Tibial nerve (tissue), 4 donors: Measurements from ENCODE around the gene EIF5A. TPM values are rescaled to one million over a fixed set of nuclear protein-coding genes. Genes with fewer than 3 reads are reported as not detected.
A peak's percentile ranks its signal among the peaks of the same experiment; 100 is the strongest.

Experiments
- DNase-seq, 2 donors: peaks; one replicate each; pipeline ENCODE4 v3.0.0-alpha.2; 2019; ENCODE audit warnings: low spot score in 2 of 2
- H3K27ac ChIP-seq, 4 donors: fragments of 200-600 bp; sonication (generic) in 3 of 4; one replicate each; pipeline ENCODE4 v1.5.1; 2017 to 2019; ENCODE audit warnings: mild to moderate bottlenecking in 1 of 4
- H3K27me3 ChIP-seq, 2 donors: fragments of 200-600 bp; sonication (generic) in 1 of 2; one replicate each; pipeline versions ENCODE4 v1.5.1 to v1.6.0; 2017 to 2019
- H3K36me3 ChIP-seq, 3 donors: fragments of 200-600 bp; sonication (generic); one replicate each; pipeline ENCODE4 v1.5.1; 2018 to 2019
- H3K4me1 ChIP-seq, 4 donors: fragments of 200-600 bp; sonication (generic) in 3 of 4; one replicate each; pipeline ENCODE4 v1.5.1; 2017 to 2019
- H3K4me3 ChIP-seq, 4 donors: fragments of 200-600 bp; sonication (generic) in 3 of 4; one replicate each; pipeline ENCODE4 v1.5.1; 2017 to 2019; ENCODE audit warnings: mild to moderate bottlenecking in 1 of 4, moderate library complexity in 1 of 4
- H3K9me3 ChIP-seq, 4 donors: fragments of 200-600 bp; sonication (generic) in 3 of 4; one replicate each; pipeline ENCODE4 v1.5.1; 2017 to 2019
- CTCF ChIP-seq, 5 experiments: fragments of 200-600 bp in 3 of 5; fragments of 450-650 bp in 2 of 5; sonication (generic) in 3 of 5; IDR thresholded peaks; one replicate each; pipeline ENCODE4 v1.5.1; 2016 to 2019; ENCODE audit warnings: antibody characterized with exemption in 5 of 5, mild to moderate bottlenecking in 3 of 5, moderate library complexity in 2 of 5
- EP300 ChIP-seq, 2 donors: sonication (generic); formaldehyde crosslinking; IDR thresholded peaks; one replicate each; pipeline ENCODE4 v1.6.1; 2017; ENCODE audit warnings: antibody characterized with exemption in 2 of 2, mild to moderate bottlenecking in 1 of 2
- POLR2A ChIP-seq, 2 donors: fragments of 450-650 bp; IDR thresholded peaks; one replicate each; pipeline ENCODE4 v1.6.1; 2017; ENCODE audit warnings: antibody characterized with exemption in 2 of 2, mild to moderate bottlenecking in 2 of 2, moderate library complexity in 2 of 2
- WGBS, 2 donors: methylation state at CpG; one replicate each; pipeline ENCODE4 v1.1.5; 2018; 5-methylcytosine and 5-hydroxymethylcytosine counted together
- small RNA-seq: library from RNA; depleted of rRNA; stranded (forward); fragments of <200 nt; gene quantifications from one replicate; pipeline ENCODE3, GENCODE V24; 2016
- total RNA-seq, 4 donors: library from RNA; depleted of rRNA; stranded (reverse); fragments of >200 nt; gene quantifications; one replicate each; pipeline ENCODE4 v1.1.0, GENCODE V29; 2016

The EIF5A gene
- total RNA-seq, 4 donors from 2014 or later = 106 to 278 (median 132) TPM

GRCh38 chr17:7356072-7356549 is 48.7 kb downstream of the EIF5A start:
- no peaks in the 10 kb centered on the region for H3K9me3 ChIP-seq
- peak; percentile 58 to 79 for DNase-seq
- TF ChIP-seq CTCF (IDR thresholded peaks at IDR 0.05) (peak; percentile 78 to 93 (median 89)), POLR2A (IDR thresholded peaks at IDR 0.05) (no peak), EP300 (IDR thresholded peaks at IDR 0.05) (no peak)
- H3K4me1 ChIP-seq = peaks cover 0 to 56% (median 29%) of the 10 kb centered on the region in 4 donors
- WGBS, 2 donors = 5 to 10% methylated on average over 5 to 12 of the region's 12 CpGs
- H3K36me3 ChIP-seq = no peaks in the 10 kb centered on the region
- H3K4me3 ChIP-seq = peak overlapping the region in 3 of 4 donors; percentile 10 to 71 (median 26)
- peak overlapping the region; percentile 91 to 100 (median 96) for H3K27ac ChIP-seq
- no peaks in the 10 kb centered on the region for H3K27me3 ChIP-seq

GRCh38 chr17:7356756-7357155 is 49.3 kb downstream of the EIF5A start:
- no peaks in the 10 kb centered on the region for H3K36me3 ChIP-seq
- DNase-seq = no peak
- 29 to 34% methylated on average over 8 of the region's 8 CpGs for WGBS, 2 donors
- H3K27ac ChIP-seq = peak overlapping the region; percentile 91 to 100 (median 96)
- H3K4me1 ChIP-seq = peaks cover 0 to 56% (median 29%) of the 10 kb centered on the region in 4 donors
- no peaks in the 10 kb centered on the region for H3K27me3 ChIP-seq
- no peaks in the 10 kb centered on the region for H3K9me3 ChIP-seq
- TF ChIP-seq POLR2A (IDR thresholded peaks at IDR 0.05) (peak in 1 of 2 donors; percentile 38), CTCF (IDR thresholded peaks at IDR 0.05) (no peak), EP300 (IDR thresholded peaks at IDR 0.05) (peak; percentile 28 to 83)
- peak overlapping the region in 3 of 4 donors; percentile 10 to 71 (median 26) for H3K4me3 ChIP-seq

GRCh38 chr17:7357381-7357780 is 50.0 kb downstream of the EIF5A start:
- Histone ChIP-seq H3K27me3 (no peaks in the 10 kb centered on the region), H3K4me3 (no peak overlapping the region), H3K27ac (peak overlapping the region; percentile 91 to 100 (median 96)), H3K4me1 (peaks cover 0 to 54% (median 29%) of the 10 kb centered on the region in 4 donors), H3K9me3 (no peaks in the 10 kb centered on the region), H3K36me3 (no peaks in the 10 kb centered on the region)
- no peak for TF ChIP-seq EP300 (IDR thresholded peaks at IDR 0.05)
- TF ChIP-seq CTCF (IDR thresholded peaks at IDR 0.05) = no peak
- no peak for TF ChIP-seq POLR2A (IDR thresholded peaks at IDR 0.05)
- WGBS, 2 donors = 40 to 54% methylated on average over 2 of the region's 2 CpGs
- DNase-seq = no peak

- peaks cover 0 to 9% (median 3%) of the 10 kb centered on the region in 4 donors for H3K4me1 ChIP-seq
- no peaks in the 10 kb centered on the region for H3K36me3 ChIP-seq
- no peak overlapping the region for H3K4me3 ChIP-seq
- no peak overlapping the region for H3K27ac ChIP-seq
- H3K9me3 ChIP-seq = no peaks in the 10 kb centered on the region
- whole genome bisulfite sequencing, 2 donors = 54 to 76% methylated on average over 3 of the region's 3 CpGs
- H3K27me3 ChIP-seq = no peaks in the 10 kb centered on the region
- DNase-seq = no peak
- no peak for TF ChIP-seq POLR2A (IDR thresholded peaks at IDR 0.05)
- TF ChIP-seq CTCF (IDR thresholded peaks at IDR 0.05) = no peak
- no peak for TF ChIP-seq EP300 (IDR thresholded peaks at IDR 0.05)
These were observed 54.5 kb downstream of the EIF5A start for GRCh38 chr17:7361906-7362305.

Small RNA genes within 50 kb of the gene (small RNA-seq; reads per million reads assigned to genes)
- gene AC026954.2 (not detected), gene RF00019 (not detected)

Other genes starting within 250 kb of the EIF5A start
- 10 to 100 TPM in 2 of 4 donors, 1 to 10 TPM in 2; 2.2 to 19.8 (median 10.3) TPM for gene CLEC10A, start 227.4 kb upstream of the EIF5A start, total RNA-seq
- under 1 TPM in 1 of 4 donors, not detected in 3; 0.60 TPM for gene ASGR2, start 192.8 kb upstream of the EIF5A start, total RNA-seq
- gene ASGR1, start 128.3 kb upstream of the EIF5A start, total RNA-seq = 1 to 10 TPM in 1 of 4 donors, under 1 TPM in 2, not detected in 1; 0.21 to 1.5 (median 0.59) TPM
- 10 to 100 TPM in 3 of 4 donors, 1 to 10 TPM in 1; 7.3 to 22.8 (median 16.1) TPM for gene DLG4, start 87.8 kb upstream of the EIF5A start, total RNA-seq
- 100 to 1,000 TPM; 565 to 850 (median 599) TPM for gene ACADVL, start 87.7 kb upstream of the EIF5A start, total RNA-seq
- gene DVL2, start 73.1 kb upstream of the EIF5A start, total RNA-seq = 10 to 100 TPM; 41.4 to 51.2 (median 46.7) TPM
- gene PHF23, start 68.2 kb upstream of the EIF5A start, total RNA-seq = 10 to 100 TPM; 20.3 to 29.7 (median 23.3) TPM
- gene GABARAP, start 65.2 kb upstream of the EIF5A start, total RNA-seq = 100 to 1,000 TPM; 402 to 515 (median 456) TPM
- gene CTDNEP1, start 55.9 kb upstream of the EIF5A start, total RNA-seq = 10 to 100 TPM; 38.5 to 82.2 (median 65.9) TPM
- gene ELP5, start 55.4 kb upstream of the EIF5A start, total RNA-seq = 10 to 100 TPM; 21.9 to 28.7 (median 25.0) TPM
- 1 to 10 TPM in 3 of 4 donors, not detected in 1; 2.0 to 5.9 (median 2.4) TPM for gene CLDN7, start 45.1 kb upstream of the EIF5A start, total RNA-seq
- 10 to 100 TPM in 1 of 4 donors, 1 to 10 TPM in 3; 5.2 to 20.1 (median 6.2) TPM for gene SLC2A4, start 25.9 kb upstream of the EIF5A start, total RNA-seq
- 1 to 10 TPM in 1 of 4 donors, under 1 TPM in 3; under 0.01 to 2.1 (median 0.52) TPM for gene YBX2, start 13.0 kb upstream of the EIF5A start, total RNA-seq
- 100 to 1,000 TPM in 1 of 4 donors, 10 to 100 TPM in 3; 36.1 to 108 (median 57.3) TPM for gene GPS2, start 7.7 kb downstream of the EIF5A start, total RNA-seq
- 10 to 100 TPM; 16.2 to 40.2 (median 27.5) TPM for gene NEURL4, start 21.7 kb downstream of the EIF5A start, total RNA-seq
- 10 to 100 TPM in 3 of 4 donors, 1 to 10 TPM in 1; 8.1 to 33.1 (median 11.2) TPM for gene ACAP1, start 28.9 kb downstream of the EIF5A start, total RNA-seq
- gene KCTD11, start 44.5 kb downstream of the EIF5A start, total RNA-seq = 10 to 100 TPM; 25.3 to 35.4 (median 28.7) TPM
- gene TMEM95, start 47.5 kb downstream of the EIF5A start, total RNA-seq = not detected
- gene TNK1, start 73.5 kb downstream of the EIF5A start, total RNA-seq = 1 to 10 TPM; 2.4 to 9.8 (median 6.0) TPM
- 10 to 100 TPM; 28.7 to 55.5 (median 42.9) TPM for gene PLSCR3, start 86.9 kb downstream of the EIF5A start, total RNA-seq
- 100 to 1,000 TPM in 2 of 4 donors, 10 to 100 TPM in 2; 88.3 to 121 (median 103) TPM for gene TMEM256, start 96.5 kb downstream of the EIF5A start, total RNA-seq
- 10 to 100 TPM; 14.4 to 32.4 (median 23.9) TPM for gene NLGN2, start 100.2 kb downstream of the EIF5A start, total RNA-seq
- gene SPEM1, start 112.7 kb downstream of the EIF5A start, total RNA-seq = not detected
- not detected for gene SPEM2, start 118.0 kb downstream of the EIF5A start, total RNA-seq
- not detected for gene SPEM3, start 121.2 kb downstream of the EIF5A start, total RNA-seq
- 1 to 10 TPM; 1.7 to 6.6 (median 4.1) TPM for gene TMEM102, start 127.8 kb downstream of the EIF5A start, total RNA-seq
- gene FGF11, start 131.9 kb downstream of the EIF5A start, total RNA-seq = 1 to 10 TPM; 1.5 to 3.3 (median 2.2) TPM
- 10 to 100 TPM in 3 of 4 donors, 1 to 10 TPM in 1; 6.5 to 16.0 (median 13.5) TPM for gene CHRNB1, start 137.4 kb downstream of the EIF5A start, total RNA-seq
- 10 to 100 TPM; 60.5 to 64.1 (median 63.0) TPM for gene ZBTB4, start 172.0 kb downstream of the EIF5A start, total RNA-seq
- gene SLC35G6, start 173.8 kb downstream of the EIF5A start, total RNA-seq = not detected
- 100 to 1,000 TPM in 3 of 4 donors, 10 to 100 TPM in 1; 87.0 to 163 (median 125) TPM for gene POLR2A, start 176.7 kb downstream of the EIF5A start, total RNA-seq
- gene TNFSF12, start 241.4 kb downstream of the EIF5A start, total RNA-seq = 100 to 1,000 TPM in 2 of 4 donors, 10 to 100 TPM in 2; 59.4 to 109 (median 98.8) TPM